GM12878 (cell line): ENCODE results near the gene CREB5. TPM values are rescaled to one million over a fixed set of nuclear protein-coding genes. Genes with fewer than 3 reads are reported as not detected.

Source experiments
- BMI1 ChIP-seq: fragments of 450-650 bp; IDR thresholded peaks from 2 replicates; pipeline ENCODE4 v1.6.1; 2016; ENCODE audit warnings: mild to moderate bottlenecking, moderate library complexity, borderline replicate concordance
- CBX3 ChIP-seq: fragments of 200-600 bp; sonication (generic); IDR thresholded peaks from 2 replicates; pipeline ENCODE4 v1.6.1; 2016; ENCODE audit warnings: low read depth, borderline replicate concordance
- CHD1 ChIP-seq: IDR thresholded peaks from 2 replicates; pipeline ENCODE4 v1.6.1; 2012; ENCODE audit warnings: low read depth, low read length, improper control_type of control experiment
- CHD4 ChIP-seq: fragments of 200-600 bp; sonication (generic); IDR thresholded peaks from 2 replicates; pipeline ENCODE4 v1.6.1; 2016; ENCODE audit warnings: mild to moderate bottlenecking
- EZH2 ChIP-seq: IDR thresholded peaks from 2 replicates; pipeline ENCODE4 v1.6.1; 2012; ENCODE audit warnings: low read depth, mild to moderate bottlenecking, control low read depth, inconsistent platforms, low read length, borderline replicate concordance; ENCODE audit not compliant: control insufficient read depth
- KAT2A ChIP-seq: conservative IDR thresholded peaks from 2 replicates; pipeline ENCODE4 v1.6.1; 2011; ENCODE audit warnings: low read depth, low read length; ENCODE audit not compliant: control insufficient read depth
- LARP7 ChIP-seq: fragments of 450-650 bp; IDR thresholded peaks from 2 replicates; pipeline ENCODE4 v1.6.1; 2017; ENCODE audit warnings: mild to moderate bottlenecking
- NFYB ChIP-seq: IDR thresholded peaks from 2 replicates; pipeline ENCODE4 v1.6.1; 2011; ENCODE audit warnings: low read depth, mild to moderate bottlenecking, low read length, improper control_type of control experiment, moderate library complexity; ENCODE audit not compliant: insufficient read depth
- NR2C2 ChIP-seq: IDR thresholded peaks from 2 replicates; pipeline ENCODE4 v1.6.1; 2011; ENCODE audit warnings: borderline replicate concordance, low read depth; ENCODE audit not compliant: control insufficient read depth, insufficient read length
- POLR2AphosphoS5 ChIP-seq: IDR thresholded peaks from 2 replicates; pipeline ENCODE4 v1.6.1; 2011; ENCODE audit warnings: mild to moderate bottlenecking, low read length, inconsistent platforms
- SREBF1 ChIP-seq: IDR thresholded peaks from 2 replicates; pipeline ENCODE4 v1.6.1; 2012; ENCODE audit warnings: mild to moderate bottlenecking, low read length
- SRF ChIP-seq, 2 experiments: IDR thresholded peaks; 2 replicates each; pipeline ENCODE4 v1.6.1; 2011; ENCODE audit warnings: low read depth in 2 of 2, low read length in 2 of 2, mild to moderate bottlenecking in 1 of 2, moderate library complexity in 1 of 2
- YBX1 ChIP-seq: fragments of 450-650 bp; IDR thresholded peaks from 2 replicates; pipeline ENCODE4 v1.6.1; 2016; ENCODE audit warnings: antibody characterized with exemption
- YY1 ChIP-seq: IDR thresholded peaks from 2 replicates; pipeline ENCODE4 v1.6.1; 2011; ENCODE audit warnings: low read depth, mild to moderate bottlenecking, low read length
- ZZZ3 ChIP-seq: IDR thresholded peaks from 2 replicates; pipeline ENCODE4 v1.6.1; 2011; ENCODE audit warnings: low read depth; ENCODE audit not compliant: control insufficient read depth, insufficient read length
- polyA plus RNA-seq, 11 experiments: library from polyadenylated mRNA; depleted of rRNA in 4 of 11; unstranded in 6 of 11; stranded (reverse) in 5 of 11; fragments of >200 nt; fragmentation: Nextera tagmentation in 4 of 11; fragmentation: Illumina TruSeq in 1 of 11; extraction: Ambion mirVana in 4 of 11; extraction: Trizol in 1 of 11; gene quantifications; 1 replicate in 1 of 11; 2 replicates in 10 of 11; pipeline versions ENCODE4 v1.2.1 to v1.2.3, GENCODE V29; 2011 to 2016; ENCODE audit warnings: inconsistent platforms in 2 of 11, missing spikeins in 2 of 11, low read depth in 1 of 11
- total RNA-seq, 4 experiments: library from RNA; depleted of rRNA in 3 of 4; stranded (reverse); fragments of >200 nt in 3 of 4; fragmentation: Illumina TruSeq in 1 of 4; extraction: Trizol in 1 of 4; gene quantifications; 2 replicates each; pipeline versions ENCODE4 v1.2.1 to v1.2.3, GENCODE V29; 2013 to 2021
- TF ChIP-seq, protein P1 (sequence below): IDR thresholded peaks from 2 replicates; pipeline ENCODE4 v1.6.1; 2012; ENCODE audit warnings: improper control_type of control experiment, low read depth, low read length; ENCODE audit not compliant: insufficient replicate concordance
- TF ChIP-seq, protein P2 (sequence below): fragments of 450-650 bp; IDR thresholded peaks from 2 replicates; pipeline ENCODE4 v1.6.1; 2017; ENCODE audit warnings: antibody characterized with exemption, mild to moderate bottlenecking, moderate library complexity
- TF ChIP-seq, protein P3 (sequence below): fragments of 450-650 bp; IDR thresholded peaks from 2 replicates; pipeline ENCODE4 v1.6.1; 2017; ENCODE audit warnings: mild to moderate bottlenecking, low read depth, inconsistent platforms; ENCODE audit not compliant: poor library complexity, severe bottlenecking

CREB5 gene
- total and polyA plus RNA-seq, 10 of the 15 experiments (the other 5 are each of a cell fraction or from before 2014, with no cell fraction given), result 12.9 to 74.1 (median 53.0) TPM

DNA sequence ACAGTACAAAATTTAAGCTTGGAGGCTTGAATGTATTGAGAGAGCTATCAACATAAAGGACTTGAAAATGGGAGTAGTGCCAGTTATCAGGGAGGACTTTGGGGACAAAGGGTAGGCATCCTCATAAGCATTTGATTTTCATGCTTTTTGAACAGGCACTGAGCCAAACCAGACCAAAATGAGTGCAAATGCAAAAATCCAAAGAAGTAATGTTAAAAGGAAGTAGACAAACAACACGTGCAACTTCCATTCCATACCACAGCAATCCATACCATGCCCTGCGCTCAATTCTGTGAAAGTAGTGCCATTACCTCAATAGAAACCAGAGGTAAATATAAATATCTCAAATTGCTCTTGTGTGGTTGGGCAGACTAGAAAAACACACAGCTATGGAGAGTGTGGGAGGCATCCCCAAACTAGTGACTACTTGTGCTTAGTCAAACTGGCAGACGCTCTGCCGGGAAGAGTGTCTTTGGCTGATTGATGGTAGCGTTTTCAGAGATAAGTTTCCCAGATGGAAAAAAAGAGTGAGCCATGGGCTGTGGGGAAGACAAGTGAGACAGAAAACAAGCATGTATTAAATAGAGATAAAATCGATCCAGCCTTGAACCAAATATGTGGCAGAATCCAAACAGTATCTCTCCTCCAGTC, 161.5 kb downstream of the CREB5 start (continued):
- TF ChIP-seq, protein P1, sequence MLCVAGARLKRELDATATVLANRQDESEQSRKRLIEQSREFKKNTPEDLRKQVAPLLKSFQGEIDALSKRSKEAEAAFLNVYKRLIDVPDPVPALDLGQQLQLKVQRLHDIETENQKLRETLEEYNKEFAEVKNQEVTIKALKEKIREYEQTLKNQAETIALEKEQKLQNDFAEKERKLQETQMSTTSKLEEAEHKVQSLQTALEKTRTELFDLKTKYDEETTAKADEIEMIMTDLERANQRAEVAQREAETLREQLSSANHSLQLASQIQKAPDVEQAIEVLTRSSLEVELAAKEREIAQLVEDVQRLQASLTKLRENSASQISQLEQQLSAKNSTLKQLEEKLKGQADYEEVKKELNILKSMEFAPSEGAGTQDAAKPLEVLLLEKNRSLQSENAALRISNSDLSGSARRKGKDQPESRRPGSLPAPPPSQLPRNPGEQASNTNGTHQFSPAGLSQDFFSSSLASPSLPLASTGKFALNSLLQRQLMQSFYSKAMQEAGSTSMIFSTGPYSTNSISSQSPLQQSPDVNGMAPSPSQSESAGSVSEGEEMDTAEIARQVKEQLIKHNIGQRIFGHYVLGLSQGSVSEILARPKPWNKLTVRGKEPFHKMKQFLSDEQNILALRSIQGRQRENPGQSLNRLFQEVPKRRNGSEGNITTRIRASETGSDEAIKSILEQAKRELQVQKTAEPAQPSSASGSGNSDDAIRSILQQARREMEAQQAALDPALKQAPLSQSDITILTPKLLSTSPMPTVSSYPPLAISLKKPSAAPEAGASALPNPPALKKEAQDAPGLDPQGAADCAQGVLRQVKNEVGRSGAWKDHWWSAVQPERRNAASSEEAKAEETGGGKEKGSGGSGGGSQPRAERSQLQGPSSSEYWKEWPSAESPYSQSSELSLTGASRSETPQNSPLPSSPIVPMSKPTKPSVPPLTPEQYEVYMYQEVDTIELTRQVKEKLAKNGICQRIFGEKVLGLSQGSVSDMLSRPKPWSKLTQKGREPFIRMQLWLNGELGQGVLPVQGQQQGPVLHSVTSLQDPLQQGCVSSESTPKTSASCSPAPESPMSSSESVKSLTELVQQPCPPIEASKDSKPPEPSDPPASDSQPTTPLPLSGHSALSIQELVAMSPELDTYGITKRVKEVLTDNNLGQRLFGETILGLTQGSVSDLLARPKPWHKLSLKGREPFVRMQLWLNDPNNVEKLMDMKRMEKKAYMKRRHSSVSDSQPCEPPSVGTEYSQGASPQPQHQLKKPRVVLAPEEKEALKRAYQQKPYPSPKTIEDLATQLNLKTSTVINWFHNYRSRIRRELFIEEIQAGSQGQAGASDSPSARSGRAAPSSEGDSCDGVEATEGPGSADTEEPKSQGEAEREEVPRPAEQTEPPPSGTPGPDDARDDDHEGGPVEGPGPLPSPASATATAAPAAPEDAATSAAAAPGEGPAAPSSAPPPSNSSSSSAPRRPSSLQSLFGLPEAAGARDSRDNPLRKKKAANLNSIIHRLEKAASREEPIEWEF, result no peak
- no peak for TF ChIP-seq EZH2
- TF ChIP-seq, protein P2, sequence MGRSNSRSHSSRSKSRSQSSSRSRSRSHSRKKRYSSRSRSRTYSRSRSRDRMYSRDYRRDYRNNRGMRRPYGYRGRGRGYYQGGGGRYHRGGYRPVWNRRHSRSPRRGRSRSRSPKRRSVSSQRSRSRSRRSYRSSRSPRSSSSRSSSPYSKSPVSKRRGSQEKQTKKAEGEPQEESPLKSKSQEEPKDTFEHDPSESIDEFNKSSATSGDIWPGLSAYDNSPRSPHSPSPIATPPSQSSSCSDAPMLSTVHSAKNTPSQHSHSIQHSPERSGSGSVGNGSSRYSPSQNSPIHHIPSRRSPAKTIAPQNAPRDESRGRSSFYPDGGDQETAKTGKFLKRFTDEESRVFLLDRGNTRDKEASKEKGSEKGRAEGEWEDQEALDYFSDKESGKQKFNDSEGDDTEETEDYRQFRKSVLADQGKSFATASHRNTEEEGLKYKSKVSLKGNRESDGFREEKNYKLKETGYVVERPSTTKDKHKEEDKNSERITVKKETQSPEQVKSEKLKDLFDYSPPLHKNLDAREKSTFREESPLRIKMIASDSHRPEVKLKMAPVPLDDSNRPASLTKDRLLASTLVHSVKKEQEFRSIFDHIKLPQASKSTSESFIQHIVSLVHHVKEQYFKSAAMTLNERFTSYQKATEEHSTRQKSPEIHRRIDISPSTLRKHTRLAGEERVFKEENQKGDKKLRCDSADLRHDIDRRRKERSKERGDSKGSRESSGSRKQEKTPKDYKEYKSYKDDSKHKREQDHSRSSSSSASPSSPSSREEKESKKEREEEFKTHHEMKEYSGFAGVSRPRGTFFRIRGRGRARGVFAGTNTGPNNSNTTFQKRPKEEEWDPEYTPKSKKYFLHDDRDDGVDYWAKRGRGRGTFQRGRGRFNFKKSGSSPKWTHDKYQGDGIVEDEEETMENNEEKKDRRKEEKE, result no peak
- no peak for TF ChIP-seq POLR2AphosphoS5
- TF ChIP-seq ZZZ3, result no peak
- no peak for TF ChIP-seq LARP7
- TF ChIP-seq, protein P3, sequence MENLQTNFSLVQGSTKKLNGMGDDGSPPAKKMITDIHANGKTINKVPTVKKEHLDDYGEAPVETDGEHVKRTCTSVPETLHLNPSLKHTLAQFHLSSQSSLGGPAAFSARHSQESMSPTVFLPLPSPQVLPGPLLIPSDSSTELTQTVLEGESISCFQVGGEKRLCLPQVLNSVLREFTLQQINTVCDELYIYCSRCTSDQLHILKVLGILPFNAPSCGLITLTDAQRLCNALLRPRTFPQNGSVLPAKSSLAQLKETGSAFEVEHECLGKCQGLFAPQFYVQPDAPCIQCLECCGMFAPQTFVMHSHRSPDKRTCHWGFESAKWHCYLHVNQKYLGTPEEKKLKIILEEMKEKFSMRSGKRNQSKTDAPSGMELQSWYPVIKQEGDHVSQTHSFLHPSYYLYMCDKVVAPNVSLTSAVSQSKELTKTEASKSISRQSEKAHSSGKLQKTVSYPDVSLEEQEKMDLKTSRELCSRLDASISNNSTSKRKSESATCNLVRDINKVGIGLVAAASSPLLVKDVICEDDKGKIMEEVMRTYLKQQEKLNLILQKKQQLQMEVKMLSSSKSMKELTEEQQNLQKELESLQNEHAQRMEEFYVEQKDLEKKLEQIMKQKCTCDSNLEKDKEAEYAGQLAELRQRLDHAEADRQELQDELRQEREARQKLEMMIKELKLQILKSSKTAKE, result no peak
- TF ChIP-seq BMI1, result no peak
- no peak for TF ChIP-seq NFYB
- TF ChIP-seq CHD1, result no peak
- no peak for TF ChIP-seq CHD4
- no peak for TF ChIP-seq KAT2A
- TF ChIP-seq SRF (IDR thresholded peaks at IDR 0.05; ENCODE audit: low read depth in 2 of 2, low read length in 2 of 2), result no peak
- no peak for TF ChIP-seq CBX3
- no peak for TF ChIP-seq YY1
- no peak for TF ChIP-seq NR2C2
- TF ChIP-seq SREBF1, result no peak
- TF ChIP-seq YBX1, result no peak
